Measurements from ENCODE around the gene DLL4. TPM values are rescaled to one million over a fixed set of nuclear protein-coding genes. Genes with fewer than 3 reads are reported as not detected.
"Not testable (repeated sequence)": the region's sequence is repeated elsewhere in the genome, so short reads cannot be mapped to it uniquely, and the experiment has no call there.

Gene DLL4
- polyA plus RNA-seq, 1 donor from 2014 or later: 2.2 TPM

DNA sequence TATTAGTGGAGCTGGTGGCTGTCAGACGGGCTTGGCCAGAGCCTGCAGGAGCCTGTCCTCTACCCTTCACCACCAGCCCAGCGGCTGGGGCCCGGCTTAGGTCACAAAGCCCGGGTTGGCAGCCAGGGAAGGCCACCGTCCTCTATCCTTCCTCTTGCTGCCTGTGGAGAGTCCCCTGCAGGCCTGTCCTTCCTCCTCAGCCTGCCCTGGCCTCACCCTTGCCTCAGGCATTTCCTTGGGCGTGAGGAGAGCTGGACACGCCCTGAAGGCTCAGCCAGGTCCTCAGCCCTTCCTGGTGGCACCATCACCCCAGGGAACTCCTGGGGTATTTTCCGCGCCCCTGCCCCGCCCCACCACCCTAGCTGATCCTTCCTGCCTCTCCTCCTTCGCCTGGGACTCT lies 31.8 kb downstream of the DLL4 start:
- H3K27ac ChIP-seq (ENCODE audit: low read length): no peak overlapping the region
- no peaks in the 10 kb centered on the region for H3F3A ChIP-seq (ENCODE audit: insufficient read depth, low read length, poor library complexity, severe bottlenecking)
- H3K4me2 ChIP-seq (ENCODE audit: low read length): no peak overlapping the region
- H3K36me3 ChIP-seq (ENCODE audit: insufficient read depth, low read length): no peaks in the 10 kb centered on the region
- no peaks in the 10 kb centered on the region for H4K20me1 ChIP-seq (ENCODE audit: insufficient read depth)
- no peaks in the 10 kb centered on the region for H3K9me2 ChIP-seq (ENCODE audit: insufficient read depth, low read length)
- H3K4me3 ChIP-seq (ENCODE audit: low read length): no peak overlapping the region
- no peak overlapping the region for H3K9ac ChIP-seq (ENCODE audit: low read length)
- no peak overlapping the region for H2AFZ ChIP-seq (ENCODE audit: low read depth, low read length)
- no peaks in the 10 kb centered on the region for H3K9me3 ChIP-seq (ENCODE audit: low read length)
- H3K27me3 ChIP-seq (ENCODE audit: insufficient read depth, low read depth, low read length): no peaks in the 10 kb centered on the region
- TF ChIP-seq POLR2AphosphoS5 (IDR thresholded peaks at IDR 0.05) (no peak), RAD21 (conservative IDR thresholded peaks at IDR 0.05) (no peak), EP300 (conservative IDR thresholded peaks at IDR 0.05; ENCODE audit: poor library complexity, severe bottlenecking) (no peak), TAF1 (IDR thresholded peaks at IDR 0.05; ENCODE audit: low read depth) (no peak), MXI1 (conservative IDR thresholded peaks at IDR 0.05; ENCODE audit: poor library complexity, severe bottlenecking) (no peak), EZH2 (IDR thresholded peaks at IDR 0.05; ENCODE audit: borderline replicate concordance, insufficient read depth, low read length, poor library complexity, severe bottlenecking) (no peak)
- TF ChIP-seq, protein P1, sequence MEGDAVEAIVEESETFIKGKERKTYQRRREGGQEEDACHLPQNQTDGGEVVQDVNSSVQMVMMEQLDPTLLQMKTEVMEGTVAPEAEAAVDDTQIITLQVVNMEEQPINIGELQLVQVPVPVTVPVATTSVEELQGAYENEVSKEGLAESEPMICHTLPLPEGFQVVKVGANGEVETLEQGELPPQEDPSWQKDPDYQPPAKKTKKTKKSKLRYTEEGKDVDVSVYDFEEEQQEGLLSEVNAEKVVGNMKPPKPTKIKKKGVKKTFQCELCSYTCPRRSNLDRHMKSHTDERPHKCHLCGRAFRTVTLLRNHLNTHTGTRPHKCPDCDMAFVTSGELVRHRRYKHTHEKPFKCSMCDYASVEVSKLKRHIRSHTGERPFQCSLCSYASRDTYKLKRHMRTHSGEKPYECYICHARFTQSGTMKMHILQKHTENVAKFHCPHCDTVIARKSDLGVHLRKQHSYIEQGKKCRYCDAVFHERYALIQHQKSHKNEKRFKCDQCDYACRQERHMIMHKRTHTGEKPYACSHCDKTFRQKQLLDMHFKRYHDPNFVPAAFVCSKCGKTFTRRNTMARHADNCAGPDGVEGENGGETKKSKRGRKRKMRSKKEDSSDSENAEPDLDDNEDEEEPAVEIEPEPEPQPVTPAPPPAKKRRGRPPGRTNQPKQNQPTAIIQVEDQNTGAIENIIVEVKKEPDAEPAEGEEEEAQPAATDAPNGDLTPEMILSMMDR (IDR thresholded peaks at IDR 0.05; ENCODE audit: poor library complexity, severe bottlenecking): no peak
- TF ChIP-seq, protein P2, sequence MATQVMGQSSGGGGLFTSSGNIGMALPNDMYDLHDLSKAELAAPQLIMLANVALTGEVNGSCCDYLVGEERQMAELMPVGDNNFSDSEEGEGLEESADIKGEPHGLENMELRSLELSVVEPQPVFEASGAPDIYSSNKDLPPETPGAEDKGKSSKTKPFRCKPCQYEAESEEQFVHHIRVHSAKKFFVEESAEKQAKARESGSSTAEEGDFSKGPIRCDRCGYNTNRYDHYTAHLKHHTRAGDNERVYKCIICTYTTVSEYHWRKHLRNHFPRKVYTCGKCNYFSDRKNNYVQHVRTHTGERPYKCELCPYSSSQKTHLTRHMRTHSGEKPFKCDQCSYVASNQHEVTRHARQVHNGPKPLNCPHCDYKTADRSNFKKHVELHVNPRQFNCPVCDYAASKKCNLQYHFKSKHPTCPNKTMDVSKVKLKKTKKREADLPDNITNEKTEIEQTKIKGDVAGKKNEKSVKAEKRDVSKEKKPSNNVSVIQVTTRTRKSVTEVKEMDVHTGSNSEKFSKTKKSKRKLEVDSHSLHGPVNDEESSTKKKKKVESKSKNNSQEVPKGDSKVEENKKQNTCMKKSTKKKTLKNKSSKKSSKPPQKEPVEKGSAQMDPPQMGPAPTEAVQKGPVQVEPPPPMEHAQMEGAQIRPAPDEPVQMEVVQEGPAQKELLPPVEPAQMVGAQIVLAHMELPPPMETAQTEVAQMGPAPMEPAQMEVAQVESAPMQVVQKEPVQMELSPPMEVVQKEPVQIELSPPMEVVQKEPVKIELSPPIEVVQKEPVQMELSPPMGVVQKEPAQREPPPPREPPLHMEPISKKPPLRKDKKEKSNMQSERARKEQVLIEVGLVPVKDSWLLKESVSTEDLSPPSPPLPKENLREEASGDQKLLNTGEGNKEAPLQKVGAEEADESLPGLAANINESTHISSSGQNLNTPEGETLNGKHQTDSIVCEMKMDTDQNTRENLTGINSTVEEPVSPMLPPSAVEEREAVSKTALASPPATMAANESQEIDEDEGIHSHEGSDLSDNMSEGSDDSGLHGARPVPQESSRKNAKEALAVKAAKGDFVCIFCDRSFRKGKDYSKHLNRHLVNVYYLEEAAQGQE (IDR thresholded peaks at IDR 0.05; ENCODE audit: borderline replicate concordance): no peak
- H3K79me2 ChIP-seq (replicated peaks; ENCODE audit: insufficient read depth, low read length): no peaks in the 10 kb centered on the region

DNA sequence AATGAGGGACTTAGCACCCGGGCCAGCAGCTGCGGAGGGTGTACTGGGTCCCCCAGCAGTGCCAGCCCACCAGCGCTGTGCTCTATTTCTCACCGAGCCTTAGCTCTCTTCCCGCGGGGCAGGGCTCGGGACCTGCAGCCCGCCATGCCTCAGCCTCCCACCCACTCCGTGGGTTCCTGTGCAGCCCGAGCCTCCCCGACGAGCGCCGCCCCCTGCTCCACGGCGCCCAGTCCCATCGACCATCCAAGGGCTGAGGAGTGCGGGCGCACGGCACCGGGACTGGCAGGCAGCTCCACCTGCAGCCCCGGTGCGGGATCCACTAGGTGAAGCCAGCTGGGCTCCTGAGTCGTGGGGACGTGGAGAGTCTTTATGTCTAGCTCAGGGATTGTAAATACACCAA lies 32.6 kb downstream of the DLL4 start:
- not testable (repeated sequence) for H3K36me3 ChIP-seq (ENCODE audit: insufficient read depth, low read length); H2AFZ ChIP-seq (ENCODE audit: low read depth, low read length); H3K27me3 ChIP-seq (ENCODE audit: insufficient read depth, low read depth, low read length); H3K9me3 ChIP-seq (ENCODE audit: low read length); H3K4me2 ChIP-seq (ENCODE audit: low read length); H4K20me1 ChIP-seq (ENCODE audit: insufficient read depth); H3K79me2 ChIP-seq (replicated peaks; ENCODE audit: insufficient read depth, low read length); H3K4me3 ChIP-seq (ENCODE audit: low read length); H3K9ac ChIP-seq (ENCODE audit: low read length); H3K9me2 ChIP-seq (ENCODE audit: insufficient read depth, low read length); H3K27ac ChIP-seq (ENCODE audit: low read length); H3F3A ChIP-seq (ENCODE audit: insufficient read depth, low read length, poor library complexity, severe bottlenecking)

DNA sequence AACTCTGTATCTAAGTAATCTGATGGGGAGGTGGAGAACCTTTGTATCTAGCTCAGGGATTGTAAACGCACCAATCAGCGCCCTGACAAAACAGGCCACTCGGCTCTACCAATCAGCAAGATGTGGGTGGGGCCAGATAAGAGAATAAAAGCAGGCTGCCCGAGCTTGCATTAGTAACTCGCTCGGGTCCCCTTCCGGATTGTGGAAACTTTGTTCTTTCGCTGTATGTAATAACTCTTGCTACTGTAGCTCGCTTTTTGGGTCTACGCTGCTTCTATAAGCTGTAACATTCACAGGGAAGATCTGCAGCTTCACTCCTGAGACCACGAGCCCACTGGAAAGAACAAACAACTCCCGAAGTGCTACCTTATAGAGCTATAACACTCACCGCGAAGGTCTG lies 33.2 kb downstream of the DLL4 start:
- H3K36me3 ChIP-seq (ENCODE audit: insufficient read depth, low read length); H3K9me2 ChIP-seq (ENCODE audit: insufficient read depth, low read length); H4K20me1 ChIP-seq (ENCODE audit: insufficient read depth); H2AFZ ChIP-seq (ENCODE audit: low read depth, low read length); H3F3A ChIP-seq (ENCODE audit: insufficient read depth, low read length, poor library complexity, severe bottlenecking); H3K4me3 ChIP-seq (ENCODE audit: low read length); H3K4me2 ChIP-seq (ENCODE audit: low read length); H3K27me3 ChIP-seq (ENCODE audit: insufficient read depth, low read depth, low read length); H3K79me2 ChIP-seq (replicated peaks; ENCODE audit: insufficient read depth, low read length); H3K9me3 ChIP-seq (ENCODE audit: low read length); H3K27ac ChIP-seq (ENCODE audit: low read length); H3K9ac ChIP-seq (ENCODE audit: low read length): not testable (repeated sequence)

All from neural cell (in vitro differentiated cells).